GM12878 (cell line): ENCODE measurements around the gene CELF2. TPM values are rescaled to one million over a fixed set of nuclear protein-coding genes. Genes with fewer than 3 reads are reported as not detected.

Experiments used
- BHLHE40 ChIP-seq, 2 experiments: fragments of 450-650 bp in 1 of 2; IDR thresholded peaks; 2 replicates each; pipeline ENCODE4 v1.6.1; 2011 to 2017; ENCODE audit warnings: low read depth in 2 of 2, borderline replicate concordance in 1 of 2, improper control_type of control experiment in 1 of 2, low read length in 1 of 2, mild to moderate bottlenecking in 1 of 2
- CHD4 ChIP-seq: fragments of 200-600 bp; sonication (generic); IDR thresholded peaks from 2 replicates; pipeline ENCODE4 v1.6.1; 2016; ENCODE audit warnings: mild to moderate bottlenecking
- ESRRA ChIP-seq: IDR thresholded peaks from 2 replicates; pipeline ENCODE4 v1.6.1; 2012; ENCODE audit warnings: mild to moderate bottlenecking, low read length, improper control_type of control experiment
- ETV6 ChIP-seq, 2 experiments: fragments of 450-650 bp in 1 of 2; IDR thresholded peaks in 1 of 2; conservative IDR thresholded peaks in 1 of 2; 2 replicates each; pipeline ENCODE4 v1.6.1; 2014; ENCODE audit warnings: antibody characterized with exemption in 1 of 2, borderline replicate concordance in 1 of 2, low read depth in 1 of 2, mild to moderate bottlenecking in 1 of 2, moderate library complexity in 1 of 2
- HCFC1 ChIP-seq: fragments of 150-350 bp; IDR thresholded peaks from 2 replicates; pipeline ENCODE4 v1.6.1; 2014; ENCODE audit warnings: low read length
- MTA2 ChIP-seq: fragments of 450-650 bp; IDR thresholded peaks from 2 replicates; pipeline ENCODE4 v1.6.1; 2016; ENCODE audit warnings: low read depth, mild to moderate bottlenecking, moderate library complexity
- POLR2AphosphoS2 ChIP-seq: IDR thresholded peaks from 2 replicates; pipeline ENCODE4 v1.6.1; 2011; ENCODE audit warnings: low read depth, mild to moderate bottlenecking, low read length, improper control_type of control experiment, moderate library complexity
- ZNF274 ChIP-seq: IDR thresholded peaks from one replicate; pipeline ENCODE4 v1.8.0; 2011; ENCODE audit not compliant: insufficient read length, insufficient read depth
- polyA plus RNA-seq, 11 experiments: library from polyadenylated mRNA; depleted of rRNA in 4 of 11; unstranded in 6 of 11; stranded (reverse) in 5 of 11; fragments of >200 nt; fragmentation: Nextera tagmentation in 4 of 11; fragmentation: Illumina TruSeq in 1 of 11; extraction: Ambion mirVana in 4 of 11; extraction: Trizol in 1 of 11; gene quantifications; 1 replicate in 1 of 11; 2 replicates in 10 of 11; pipeline versions ENCODE4 v1.2.1 to v1.2.3, GENCODE V29; 2011 to 2016; ENCODE audit warnings: inconsistent platforms in 2 of 11, missing spikeins in 2 of 11, low read depth in 1 of 11
- total RNA-seq, 4 experiments: library from RNA; depleted of rRNA in 3 of 4; stranded (reverse); fragments of >200 nt in 3 of 4; fragmentation: Illumina TruSeq in 1 of 4; extraction: Trizol in 1 of 4; gene quantifications; 2 replicates each; pipeline versions ENCODE4 v1.2.1 to v1.2.3, GENCODE V29; 2013 to 2021
- TF ChIP-seq, protein P1 (sequence below): fragments of 450-650 bp; IDR thresholded peaks from 2 replicates; pipeline ENCODE4 v1.6.1; 2017; ENCODE audit warnings: mild to moderate bottlenecking, moderate library complexity
- TF ChIP-seq, protein P2 (sequence below): fragments of 150-350 bp; IDR thresholded peaks from 2 replicates; pipeline ENCODE4 v1.6.1; 2016; ENCODE audit warnings: low read depth, low read length
- TF ChIP-seq, protein P3 (sequence below): IDR thresholded peaks from 2 replicates; pipeline ENCODE4 v1.6.1; 2011; ENCODE audit warnings: borderline replicate concordance, low read depth, mild to moderate bottlenecking, moderate library complexity, low read length; ENCODE audit not compliant: insufficient read depth, poor library complexity, severe bottlenecking
- TF ChIP-seq, protein P4 (sequence below): fragments of 450-650 bp; IDR thresholded peaks from 2 replicates; pipeline ENCODE4 v1.6.1; 2017; ENCODE audit warnings: low read depth, mild to moderate bottlenecking, moderate library complexity

CELF2 gene
- total and polyA plus RNA-seq, 10 of the 15 experiments (the other 5 are each of a cell fraction or from before 2014, with no cell fraction given) = 20.8 to 129 (median 86.3) TPM

DNA sequence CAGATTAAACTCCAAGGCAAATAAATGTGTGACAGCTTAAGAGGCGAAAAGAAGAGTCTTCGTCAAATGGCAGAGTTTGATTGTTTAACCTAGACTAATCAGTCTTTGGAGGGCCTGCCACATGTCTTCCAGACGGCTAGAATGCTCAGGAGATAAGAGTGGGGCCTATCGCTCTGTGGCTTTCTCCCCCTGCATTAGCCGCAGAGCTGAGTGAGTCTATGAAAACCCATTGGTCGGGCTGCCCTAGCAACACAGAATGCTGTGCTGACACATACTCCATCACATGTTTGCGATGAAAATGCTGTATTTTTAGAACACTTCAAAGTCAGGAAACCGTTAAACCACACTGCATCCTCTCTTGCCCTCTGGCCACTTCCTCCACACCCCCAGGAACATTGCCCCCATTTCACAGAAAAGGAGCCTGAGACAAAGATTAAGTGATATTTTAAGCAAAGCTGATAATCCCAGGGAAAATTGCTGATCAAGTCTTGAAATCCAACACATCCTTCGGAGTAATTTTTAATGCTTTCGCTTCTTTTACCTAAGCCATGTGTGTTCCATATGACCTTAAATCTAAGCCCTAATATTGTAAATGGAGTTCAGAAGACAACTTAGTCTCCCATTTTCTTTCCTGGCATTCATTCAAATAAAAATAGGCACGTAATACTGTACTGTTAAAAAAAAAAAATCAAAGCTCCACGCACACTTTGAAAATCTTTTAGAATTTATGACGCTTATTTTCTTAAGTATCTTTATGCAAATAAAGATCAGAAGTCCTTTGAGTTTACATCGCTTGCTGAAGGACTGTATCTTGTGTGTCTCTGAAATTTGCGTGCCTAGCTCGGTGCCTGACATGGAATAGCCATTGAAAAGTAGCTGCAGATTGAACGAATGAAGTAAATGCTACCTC, 161.2 kb downstream of the CELF2 start (continued):
- TF ChIP-seq, protein P1, sequence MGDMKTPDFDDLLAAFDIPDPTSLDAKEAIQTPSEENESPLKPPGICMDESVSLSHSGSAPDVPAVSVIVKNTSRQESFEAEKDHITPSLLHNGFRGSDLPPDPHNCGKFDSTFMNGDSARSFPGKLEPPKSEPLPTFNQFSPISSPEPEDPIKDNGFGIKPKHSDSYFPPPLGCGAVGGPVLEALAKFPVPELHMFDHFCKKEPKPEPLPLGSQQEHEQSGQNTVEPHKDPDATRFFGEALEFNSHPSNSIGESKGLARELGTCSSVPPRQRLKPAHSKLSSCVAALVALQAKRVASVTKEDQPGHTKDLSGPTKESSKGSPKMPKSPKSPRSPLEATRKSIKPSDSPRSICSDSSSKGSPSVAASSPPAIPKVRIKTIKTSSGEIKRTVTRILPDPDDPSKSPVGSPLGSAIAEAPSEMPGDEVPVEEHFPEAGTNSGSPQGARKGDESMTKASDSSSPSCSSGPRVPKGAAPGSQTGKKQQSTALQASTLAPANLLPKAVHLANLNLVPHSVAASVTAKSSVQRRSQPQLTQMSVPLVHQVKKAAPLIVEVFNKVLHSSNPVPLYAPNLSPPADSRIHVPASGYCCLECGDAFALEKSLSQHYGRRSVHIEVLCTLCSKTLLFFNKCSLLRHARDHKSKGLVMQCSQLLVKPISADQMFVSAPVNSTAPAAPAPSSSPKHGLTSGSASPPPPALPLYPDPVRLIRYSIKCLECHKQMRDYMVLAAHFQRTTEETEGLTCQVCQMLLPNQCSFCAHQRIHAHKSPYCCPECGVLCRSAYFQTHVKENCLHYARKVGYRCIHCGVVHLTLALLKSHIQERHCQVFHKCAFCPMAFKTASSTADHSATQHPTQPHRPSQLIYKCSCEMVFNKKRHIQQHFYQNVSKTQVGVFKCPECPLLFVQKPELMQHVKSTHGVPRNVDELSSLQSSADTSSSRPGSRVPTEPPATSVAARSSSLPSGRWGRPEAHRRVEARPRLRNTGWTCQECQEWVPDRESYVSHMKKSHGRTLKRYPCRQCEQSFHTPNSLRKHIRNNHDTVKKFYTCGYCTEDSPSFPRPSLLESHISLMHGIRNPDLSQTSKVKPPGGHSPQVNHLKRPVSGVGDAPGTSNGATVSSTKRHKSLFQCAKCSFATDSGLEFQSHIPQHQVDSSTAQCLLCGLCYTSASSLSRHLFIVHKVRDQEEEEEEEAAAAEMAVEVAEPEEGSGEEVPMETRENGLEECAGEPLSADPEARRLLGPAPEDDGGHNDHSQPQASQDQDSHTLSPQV = peak; percentile 22; the same call in 1 of the 2 replicates
- peak; percentile 77 to 86 for TF ChIP-seq BHLHE40 (IDR thresholded peaks at IDR 0.05; ENCODE audit: borderline replicate concordance in 1 of 2, low read depth in 2 of 2, low read length in 1 of 2)
- no peak for TF ChIP-seq ESRRA
- peak; percentile 83 for TF ChIP-seq MTA2
- TF ChIP-seq POLR2AphosphoS2 = no peak
- TF ChIP-seq, protein P2, sequence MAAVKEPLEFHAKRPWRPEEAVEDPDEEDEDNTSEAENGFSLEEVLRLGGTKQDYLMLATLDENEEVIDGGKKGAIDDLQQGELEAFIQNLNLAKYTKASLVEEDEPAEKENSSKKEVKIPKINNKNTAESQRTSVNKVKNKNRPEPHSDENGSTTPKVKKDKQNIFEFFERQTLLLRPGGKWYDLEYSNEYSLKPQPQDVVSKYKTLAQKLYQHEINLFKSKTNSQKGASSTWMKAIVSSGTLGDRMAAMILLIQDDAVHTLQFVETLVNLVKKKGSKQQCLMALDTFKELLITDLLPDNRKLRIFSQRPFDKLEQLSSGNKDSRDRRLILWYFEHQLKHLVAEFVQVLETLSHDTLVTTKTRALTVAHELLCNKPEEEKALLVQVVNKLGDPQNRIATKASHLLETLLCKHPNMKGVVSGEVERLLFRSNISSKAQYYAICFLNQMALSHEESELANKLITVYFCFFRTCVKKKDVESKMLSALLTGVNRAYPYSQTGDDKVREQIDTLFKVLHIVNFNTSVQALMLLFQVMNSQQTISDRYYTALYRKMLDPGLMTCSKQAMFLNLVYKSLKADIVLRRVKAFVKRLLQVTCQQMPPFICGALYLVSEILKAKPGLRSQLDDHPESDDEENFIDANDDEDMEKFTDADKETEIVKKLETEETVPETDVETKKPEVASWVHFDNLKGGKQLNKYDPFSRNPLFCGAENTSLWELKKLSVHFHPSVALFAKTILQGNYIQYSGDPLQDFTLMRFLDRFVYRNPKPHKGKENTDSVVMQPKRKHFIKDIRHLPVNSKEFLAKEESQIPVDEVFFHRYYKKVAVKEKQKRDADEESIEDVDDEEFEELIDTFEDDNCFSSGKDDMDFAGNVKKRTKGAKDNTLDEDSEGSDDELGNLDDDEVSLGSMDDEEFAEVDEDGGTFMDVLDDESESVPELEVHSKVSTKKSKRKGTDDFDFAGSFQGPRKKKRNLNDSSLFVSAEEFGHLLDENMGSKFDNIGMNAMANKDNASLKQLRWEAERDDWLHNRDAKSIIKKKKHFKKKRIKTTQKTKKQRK = no peak
- TF ChIP-seq, protein P3, sequence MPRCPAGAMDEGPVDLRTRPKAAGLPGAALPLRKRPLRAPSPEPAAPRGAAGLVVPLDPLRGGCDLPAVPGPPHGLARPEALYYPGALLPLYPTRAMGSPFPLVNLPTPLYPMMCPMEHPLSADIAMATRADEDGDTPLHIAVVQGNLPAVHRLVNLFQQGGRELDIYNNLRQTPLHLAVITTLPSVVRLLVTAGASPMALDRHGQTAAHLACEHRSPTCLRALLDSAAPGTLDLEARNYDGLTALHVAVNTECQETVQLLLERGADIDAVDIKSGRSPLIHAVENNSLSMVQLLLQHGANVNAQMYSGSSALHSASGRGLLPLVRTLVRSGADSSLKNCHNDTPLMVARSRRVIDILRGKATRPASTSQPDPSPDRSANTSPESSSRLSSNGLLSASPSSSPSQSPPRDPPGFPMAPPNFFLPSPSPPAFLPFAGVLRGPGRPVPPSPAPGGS = peak; percentile 66
- TF ChIP-seq ZNF274 = no peak
- no peak for TF ChIP-seq CHD4
- TF ChIP-seq, protein P4, sequence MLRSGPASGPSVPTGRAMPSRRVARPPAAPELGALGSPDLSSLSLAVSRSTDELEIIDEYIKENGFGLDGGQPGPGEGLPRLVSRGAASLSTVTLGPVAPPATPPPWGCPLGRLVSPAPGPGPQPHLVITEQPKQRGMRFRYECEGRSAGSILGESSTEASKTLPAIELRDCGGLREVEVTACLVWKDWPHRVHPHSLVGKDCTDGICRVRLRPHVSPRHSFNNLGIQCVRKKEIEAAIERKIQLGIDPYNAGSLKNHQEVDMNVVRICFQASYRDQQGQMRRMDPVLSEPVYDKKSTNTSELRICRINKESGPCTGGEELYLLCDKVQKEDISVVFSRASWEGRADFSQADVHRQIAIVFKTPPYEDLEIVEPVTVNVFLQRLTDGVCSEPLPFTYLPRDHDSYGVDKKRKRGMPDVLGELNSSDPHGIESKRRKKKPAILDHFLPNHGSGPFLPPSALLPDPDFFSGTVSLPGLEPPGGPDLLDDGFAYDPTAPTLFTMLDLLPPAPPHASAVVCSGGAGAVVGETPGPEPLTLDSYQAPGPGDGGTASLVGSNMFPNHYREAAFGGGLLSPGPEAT = peak; percentile 85
- TF ChIP-seq ETV6 (conservative IDR thresholded peaks at IDR 0.05 in 1 of 2, IDR thresholded peaks at IDR 0.05 in 1 of 2; ENCODE audit: borderline replicate concordance in 1 of 2, low read depth in 1 of 2) = peak in 1 of 2 experiments; percentile 98; a peak in 2 of 4 replicates
- TF ChIP-seq HCFC1 = no peak
